IMR-90 (cell line): Measurements from ENCODE around the gene ACOD1. TPM values are rescaled to one million over a fixed set of nuclear protein-coding genes. Genes with fewer than 3 reads are reported as not detected.

Experiments
- ATAC-seq: fragments of 200-7000 bp; cut with Tn5 transposase; 2 replicates; pipeline ENCODE4 v1.9.1; 2020; ENCODE audit warnings: low read depth, mild to moderate bottlenecking, moderate library complexity
- BruUV-seq: library from RNA; stranded (reverse); fragments of 400-500 nt; replicated peaks from 2 replicates; lab custom pipeline; 2021; lab: Mats Ljungman, UMichigan
- CTCF ChIA-PET: fragments of 300-600 bp; formaldehyde crosslinking; extraction: SDS; loops from one replicate; lab custom pipeline; 2021; ENCODE audit warnings: antibody characterized with exemption; lab: Yijun Ruan, JAX
- POLR2A ChIA-PET: fragments of 300-600 bp; sonication (Branson Sonifier 250); formaldehyde crosslinking; loops from one replicate; lab custom pipeline; 2022; ENCODE audit warnings: antibody characterized with exemption; ENCODE audit not compliant: unreplicated experiment; lab: Charles Lee
- DNase-seq: peaks from one replicate; pipeline ENCODE4 v3.0.0; 2013
- H2AFZ ChIP-seq: replicated peaks from 2 replicates; pipeline ENCODE3; 2013; ENCODE audit warnings: low read length, mild to moderate bottlenecking; ENCODE audit not compliant: poor library complexity
- H2AK5ac ChIP-seq: 2 replicates; pipeline ENCODE4 v1.6.1; 2013; ENCODE audit warnings: low read depth, low read length, inconsistent platforms
- H2AK9ac ChIP-seq: replicated peaks from 2 replicates; pipeline ENCODE3; 2013; ENCODE audit warnings: mild to moderate bottlenecking, low read depth, low read length, moderate library complexity; ENCODE audit not compliant: poor library complexity
- H2BK120ac ChIP-seq: 2 replicates; pipeline ENCODE4 v1.6.1; 2013; ENCODE audit warnings: low read depth, low read length, inconsistent platforms
- H2BK15ac ChIP-seq: 3 replicates; pipeline ENCODE4 v1.6.1; 2013; ENCODE audit warnings: low read depth, low read length, inconsistent platforms
- H2BK20ac ChIP-seq: 2 replicates; pipeline ENCODE4 v1.6.1; 2013; ENCODE audit warnings: low read depth, mild to moderate bottlenecking, inconsistent platforms, low read length, moderate library complexity
- H2BK5ac ChIP-seq: 2 replicates; pipeline ENCODE4 v1.6.1; 2013; ENCODE audit warnings: mild to moderate bottlenecking, low read depth, low read length, inconsistent platforms; ENCODE audit not compliant: poor library complexity, severe bottlenecking
- H3K14ac ChIP-seq: replicated peaks from 2 replicates; pipeline ENCODE4 v1.6.1; 2013; ENCODE audit warnings: low read depth, low read length, inconsistent platforms
- H3K18ac ChIP-seq: 2 replicates; pipeline ENCODE4 v1.6.1; 2013; ENCODE audit warnings: low read depth, low read length, control low read depth
- H3K23ac ChIP-seq: 2 replicates; pipeline ENCODE4 v1.6.1; 2013; ENCODE audit warnings: low read depth, low read length, inconsistent platforms
- H3K27ac ChIP-seq: 2 replicates; pipeline ENCODE4 v1.5.1; 2013; ENCODE audit warnings: mild to moderate bottlenecking, control low read depth, low read length; ENCODE audit not compliant: insufficient read depth
- H3K27me3 ChIP-seq: 2 replicates; pipeline ENCODE4 v1.6.1; 2013; ENCODE audit warnings: low read length; ENCODE audit not compliant: control insufficient read depth, insufficient read depth
- H3K36me3 ChIP-seq: 2 replicates; pipeline ENCODE4 v1.6.1; 2013; ENCODE audit warnings: low read length, mixed read lengths; ENCODE audit not compliant: control insufficient read depth, insufficient read depth
- H3K4ac ChIP-seq: 2 replicates; pipeline ENCODE4 v1.6.1; 2013; ENCODE audit warnings: low read depth, low read length, inconsistent platforms
- H3K4me1 ChIP-seq: 2 replicates; pipeline ENCODE4 v1.6.1; 2013; ENCODE audit warnings: low read length, mixed read lengths; ENCODE audit not compliant: control insufficient read depth, insufficient read depth
- H3K4me2 ChIP-seq: 2 replicates; pipeline ENCODE4 v1.6.1; 2013; ENCODE audit warnings: low read depth, mild to moderate bottlenecking, control low read depth, low read length, moderate library complexity
- H3K4me3 ChIP-seq: 2 replicates; pipeline ENCODE4 v1.5.1; 2013; ENCODE audit warnings: low read depth, mild to moderate bottlenecking, control low read depth, low read length, moderate library complexity; ENCODE audit not compliant: insufficient read depth
- H3K56ac ChIP-seq: 2 replicates; pipeline ENCODE4 v1.6.1; 2013; ENCODE audit warnings: low read length, inconsistent platforms; ENCODE audit not compliant: insufficient read depth; ENCODE audit errors: extremely low read depth
- H3K79me1 ChIP-seq, 2 experiments: 2 replicates each; pipeline ENCODE4 v1.6.1; 2013; ENCODE audit warnings: low read length in 2 of 2, inconsistent platforms in 1 of 2, low read depth in 1 of 2
- H3K9ac ChIP-seq: 2 replicates; pipeline ENCODE4 v1.6.1; 2013; ENCODE audit warnings: low read depth, low read length, control low read depth
- H3K9me1 ChIP-seq: 2 replicates; pipeline ENCODE4 v1.6.1; 2013; ENCODE audit warnings: low read length, inconsistent platforms; ENCODE audit not compliant: insufficient read depth
- H3K9me3 ChIP-seq: 2 replicates; pipeline ENCODE4 v1.6.1; 2013; ENCODE audit warnings: low read length; ENCODE audit not compliant: control insufficient read depth, insufficient read depth
- H4K20me1 ChIP-seq: 2 replicates; pipeline ENCODE4 v1.6.1; 2013; ENCODE audit warnings: low read length, inconsistent platforms; ENCODE audit not compliant: insufficient read depth
- H4K5ac ChIP-seq: 2 replicates; pipeline ENCODE4 v1.6.1; 2013; ENCODE audit warnings: mild to moderate bottlenecking, low read depth, low read length, control low read depth
- H4K8ac ChIP-seq, 2 experiments: 2 replicates each; pipeline ENCODE4 v1.6.1; 2013; ENCODE audit warnings: low read depth in 2 of 2, low read length in 2 of 2, control low read depth in 1 of 2, inconsistent platforms in 1 of 2
- H4K91ac ChIP-seq: 2 replicates; pipeline ENCODE4 v1.6.1; 2013; ENCODE audit warnings: low read depth, low read length, inconsistent platforms; ENCODE audit not compliant: insufficient read depth
- CEBPB ChIP-seq: IDR thresholded peaks from 2 replicates; pipeline ENCODE4 v1.6.1; 2012; ENCODE audit warnings: low read depth, low read length, improper control_type of control experiment
- FOS ChIP-seq: fragments of 150-350 bp; IDR thresholded peaks from 2 replicates; pipeline ENCODE4 v1.6.1; 2016; ENCODE audit warnings: low read depth, low read length
- RCOR1 ChIP-seq: IDR thresholded peaks from 2 replicates; pipeline ENCODE4 v1.6.1; 2012; ENCODE audit warnings: mild to moderate bottlenecking, low read length, improper control_type of control experiment; ENCODE audit not compliant: insufficient replicate concordance
- WGBS, 2 experiments: methylation state at CpG; one replicate each; pipeline versions ENCODE4 v1.1.5 to v1.1.7; 2013; ENCODE audit warnings: missing lambda C conversion rate in 2 of 2; ENCODE audit not compliant: insufficient read length in 1 of 2; ENCODE audit errors: extremely low coverage in 2 of 2; 5-methylcytosine and 5-hydroxymethylcytosine counted together
- dilution Hi-C: fragments of 300-500 bp; cut with HindIII; formaldehyde crosslinking; loops from one replicate; pipeline ENCODE4 v1.14.3; 2018; ENCODE audit warnings: low sequenced_read_pairs; ENCODE audit not compliant: unreplicated experiment
- in situ Hi-C: fragments of 300-500 bp; cut with MboI; formaldehyde crosslinking; loops from 3 replicates; pipeline ENCODE4 v1.14.3; 2019; ENCODE audit warnings: low sequenced_read_pairs, inconsistent platforms, mixed read lengths
- intact Hi-C: fragments of 100-400 bp; cut with micrococcal nuclease; formaldehyde crosslinking; loops from 2 replicates; pipeline ENCODE4 v1.10.0; 2022
- polyA plus RNA-seq, 3 experiments: library from polyadenylated mRNA; depleted of rRNA; stranded (reverse); fragments of >200 nt; gene quantifications; 2 replicates each; pipeline ENCODE4 v1.2.3, GENCODE V29; 2012; ENCODE audit warnings: low replicate concordance in 1 of 3
- total RNA-seq: library from RNA; depleted of rRNA; stranded (reverse); fragments of >200 nt; gene quantifications from 2 replicates; pipeline ENCODE4 v1.2.3, GENCODE V29; 2012

ACOD1 gene
- total and polyA plus RNA-seq, 2 of the 4 experiments (the other 2 are of a cell fraction): not detected

GRCh38 chr13:76944456-76944855 is 3.9 kb upstream of the ACOD1 start:
- H3K27ac ChIP-seq: no peak overlapping the region
- no peaks in the 10 kb centered on the region for H4K20me1 ChIP-seq
- no peaks in the 10 kb centered on the region for H3K9me3 ChIP-seq
- peak; percentile 68 for DNase-seq
- no peak overlapping the region for H2BK15ac ChIP-seq
- H3K56ac ChIP-seq: no peak overlapping the region
- H3K4ac ChIP-seq: no peak overlapping the region
- intact Hi-C loops: no loop called here
- H2AK5ac ChIP-seq: no peak overlapping the region
- H3K4me3 ChIP-seq: no peak overlapping the region
- BruUV-seq: no TSS peak
- H3K18ac ChIP-seq: no peak overlapping the region
- H4K8ac ChIP-seq: no peak overlapping the region
- TF ChIP-seq FOS (peak; percentile 45; the same call in 1 of the 2 replicates), RCOR1 (no peak), CEBPB (peak; percentile 97)
- H2BK120ac ChIP-seq: no peak overlapping the region
- H3K9me1 ChIP-seq: 0 out of 2 replicates have a peak, but pooled peaks cover 2% of the 10 kb centered on the region
- dilution Hi-C loops: no loop called here
- no peak overlapping the region for H2AFZ ChIP-seq
- POLR2A ChIA-PET: no interaction called here
- no peak overlapping the region for H2BK5ac ChIP-seq
- in situ Hi-C loops: no loop called here
- no peaks in the 10 kb centered on the region; the same call in 1 of the 2 replicates for H3K27me3 ChIP-seq
- no peak overlapping the region for H2BK20ac ChIP-seq
- H3K9ac ChIP-seq: no peak overlapping the region
- no peak overlapping the region for H3K14ac ChIP-seq
- no peaks in the 10 kb centered on the region for H3K79me1 ChIP-seq
- 0 out of 2 replicates have a peak, but pooled peaks have one; percentile 17 for ATAC-seq
- no peak overlapping the region for H3K23ac ChIP-seq
- H4K5ac ChIP-seq: no peak overlapping the region
- H3K4me1 ChIP-seq: no peaks in the 10 kb centered on the region
- CTCF ChIA-PET: no interaction called here
- H3K36me3 ChIP-seq: no peaks in the 10 kb centered on the region
- H3K4me2 ChIP-seq: no peak overlapping the region
- H4K91ac ChIP-seq: no peak overlapping the region
- H2AK9ac ChIP-seq: no peak overlapping the region
- 80% methylated on average over 1 of the region's 4 CpGs; no CpG with 5 or more reads in 1 of the 2 experiments for WGBS, 2 experiments
